Hepatocyte (in vitro differentiated cells): ENCODE measurements around the gene MSH3. TPM values are rescaled to one million over a fixed set of nuclear protein-coding genes. Genes with fewer than 3 reads are reported as not detected.

Experiments used
- DNase-seq: peaks from one replicate; pipeline ENCODE4 v3.0.0-alpha.2; 2016; ENCODE audit warnings: low spot score
- H2AFZ ChIP-seq: fragments of 200-600 bp; sonication (generic); 2 replicates; pipeline ENCODE4 v1.6.0; 2016; ENCODE audit warnings: antibody characterized with exemption, mild to moderate bottlenecking
- H3K27ac ChIP-seq: fragments of 200-600 bp; sonication (generic); 2 replicates; pipeline ENCODE4 v1.5.1; 2016; ENCODE audit warnings: mild to moderate bottlenecking
- H3K27me3 ChIP-seq: fragments of 200-600 bp; sonication (generic); 2 replicates; pipeline ENCODE4 v1.6.1; 2016
- H3K36me3 ChIP-seq: fragments of 200-600 bp; sonication (generic); replicated peaks from 2 replicates; pipeline ENCODE4 v1.5.1; 2016; ENCODE audit warnings: low read depth; ENCODE audit not compliant: insufficient read depth
- H3K4me1 ChIP-seq: fragments of 200-600 bp; sonication (generic); 2 replicates; pipeline ENCODE4 v1.5.1; 2016; ENCODE audit warnings: mild to moderate bottlenecking, moderate library complexity; ENCODE audit not compliant: insufficient read depth
- H3K4me2 ChIP-seq: fragments of 200-600 bp; sonication (generic); 2 replicates; pipeline ENCODE4 v1.6.0; 2016
- H3K4me3 ChIP-seq: fragments of 200-600 bp; sonication (generic); 2 replicates; pipeline ENCODE4 v1.5.1; 2016; ENCODE audit warnings: mild to moderate bottlenecking
- H3K79me2 ChIP-seq: fragments of 200-600 bp; sonication (generic); 2 replicates; pipeline ENCODE4 v1.6.0; 2017; ENCODE audit warnings: mild to moderate bottlenecking
- H3K9me2 ChIP-seq: fragments of 200-600 bp; sonication (generic); replicated peaks from 2 replicates; pipeline ENCODE4 v1.6.0; 2017; ENCODE audit warnings: mild to moderate bottlenecking; ENCODE audit not compliant: insufficient read depth
- H3K9me3 ChIP-seq: fragments of 200-600 bp; sonication (generic); 2 replicates; pipeline ENCODE4 v1.5.1; 2016; ENCODE audit warnings: low read depth, mild to moderate bottlenecking
- H4K20me1 ChIP-seq: fragments of 200-600 bp; sonication (generic); 2 replicates; pipeline ENCODE4 v1.6.0; 2016; ENCODE audit warnings: mild to moderate bottlenecking; ENCODE audit not compliant: insufficient read depth, poor library complexity, severe bottlenecking
- CTCF ChIP-seq: fragments of 200-600 bp; sonication (generic); IDR thresholded peaks from 2 replicates; pipeline ENCODE4 v1.5.1; 2016; ENCODE audit warnings: antibody characterized with exemption, mild to moderate bottlenecking; ENCODE audit not compliant: poor library complexity
- EZH2 ChIP-seq: fragments of 200-600 bp; sonication (generic); IDR thresholded peaks from 2 replicates; pipeline ENCODE4 v1.6.1; 2016; ENCODE audit warnings: antibody characterized with exemption, mild to moderate bottlenecking, borderline replicate concordance
- EZH2phosphoT487 ChIP-seq: fragments of 200-600 bp; sonication (generic); IDR thresholded peaks from one replicate; pipeline ENCODE4 v1.6.1; 2018; ENCODE audit warnings: antibody characterized with exemption, mild to moderate bottlenecking, low read depth, moderate library complexity; ENCODE audit not compliant: unreplicated experiment, severe bottlenecking
- WGBS: methylation state at CpG from one replicate; pipeline ENCODE4 v1.1.6; 2016; ENCODE audit warnings: low lambda C conversion rate; ENCODE audit errors: missing lambda C conversion rate; 5-methylcytosine and 5-hydroxymethylcytosine counted together
- polyA plus RNA-seq: library from polyadenylated mRNA; unstranded; fragments of >200 nt; fragmentation: Nextera tagmentation; extraction: Ambion mirVana; gene quantifications from 2 replicates; pipeline ENCODE4 v1.2.1, GENCODE V29; 2016
- total RNA-seq: library from RNA; depleted of rRNA; stranded (reverse); fragments of >200 nt; gene quantifications from 2 replicates; pipeline ENCODE4 v1.2.3, GENCODE V29; 2014

The MSH3 gene
- total and polyA plus RNA-seq, 2 experiments from 2014 or later, result 8.1 to 13.2 TPM

DNA sequence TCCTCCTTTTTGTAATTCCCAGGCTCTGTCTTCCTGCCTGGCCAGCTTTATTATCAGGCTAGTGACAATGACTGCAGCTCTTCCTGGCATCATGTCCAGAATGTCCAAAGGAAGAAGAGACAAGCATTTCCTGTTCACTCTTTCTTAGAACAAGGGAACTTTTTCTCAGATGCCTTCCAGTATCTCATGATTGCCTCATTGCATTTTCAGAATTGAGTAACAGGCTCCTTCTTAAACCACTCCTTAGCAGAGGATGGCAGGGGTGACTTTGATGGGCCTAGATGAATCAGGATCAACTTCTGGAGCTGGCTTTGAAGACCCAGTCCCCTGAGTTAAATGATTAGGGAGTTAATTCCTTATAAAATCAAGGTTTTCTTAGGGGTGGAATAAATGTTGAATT lies 212.8 kb downstream of the MSH3 start:
- Histone ChIP-seq H3K9me2 (no peaks in the 10 kb centered on the region), H3K4me1 (no peaks in the 10 kb centered on the region), H2AFZ (no peak overlapping the region), H3K9me3 (no peaks in the 10 kb centered on the region), H3K4me2 (no peak overlapping the region), H3K27me3 (no peaks in the 10 kb centered on the region), H3K36me3 (no peaks in the 10 kb centered on the region), H3K27ac (no peak overlapping the region), H4K20me1 (no peaks in the 10 kb centered on the region), H3K4me3 (no peak overlapping the region), H3K79me2 (no peaks in the 10 kb centered on the region)
- TF ChIP-seq CTCF (no peak), EZH2 (no peak), EZH2phosphoT487 (no peak)
- no peak for DNase-seq

GRCh38 chr5:80870442-80870841 lies 216.0 kb downstream of the MSH3 start:
- TF ChIP-seq EZH2phosphoT487 (no peak), CTCF (no peak), EZH2 (no peak)
- Histone ChIP-seq H3K4me3 (no peak overlapping the region), H3K9me3 (no peaks in the 10 kb centered on the region), H3K4me2 (no peak overlapping the region), H3K36me3 (no peaks in the 10 kb centered on the region), H3K79me2 (no peaks in the 10 kb centered on the region), H3K27me3 (no peaks in the 10 kb centered on the region), H4K20me1 (no peaks in the 10 kb centered on the region), H2AFZ (no peak overlapping the region), H3K9me2 (no peaks in the 10 kb centered on the region), H3K27ac (no peak overlapping the region), H3K4me1 (no peaks in the 10 kb centered on the region)
- 68% methylated on average over 3 of the region's 3 CpGs for WGBS
- no peak for DNase-seq

DNA sequence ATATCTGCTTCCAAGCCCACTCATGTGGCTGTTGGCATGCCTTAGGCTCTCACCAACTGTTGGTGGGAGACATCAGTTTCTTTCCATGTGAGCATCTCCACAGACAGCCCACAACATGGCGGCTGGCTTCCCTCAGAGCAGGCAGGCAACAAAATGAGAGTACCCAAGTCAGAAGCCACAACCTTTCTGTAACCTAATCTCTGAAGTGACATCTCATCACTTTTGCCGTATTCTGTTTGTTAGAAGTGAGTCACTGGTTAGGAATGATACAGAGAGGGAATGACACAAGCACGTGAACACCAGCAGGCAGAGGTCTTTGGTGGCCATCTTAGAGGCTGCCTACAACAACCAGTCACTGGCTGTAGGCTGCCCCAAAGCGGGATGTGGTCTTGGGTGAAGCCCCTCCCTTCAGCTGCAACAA lies 217.1 kb downstream of the MSH3 start:
- no peak overlapping the region for H2AFZ ChIP-seq
- no peaks in the 10 kb centered on the region for H3K36me3 ChIP-seq
- no peak overlapping the region for H3K4me3 ChIP-seq
- no peaks in the 10 kb centered on the region for H4K20me1 ChIP-seq
- H3K27ac ChIP-seq, result no peak overlapping the region
- H3K4me2 ChIP-seq, result no peak overlapping the region
- H3K9me2 ChIP-seq, result no peaks in the 10 kb centered on the region
- no peak for DNase-seq
- no peaks in the 10 kb centered on the region for H3K9me3 ChIP-seq
- H3K4me1 ChIP-seq, result no peaks in the 10 kb centered on the region
- no peak for TF ChIP-seq EZH2
- TF ChIP-seq CTCF, result no peak
- no peak for TF ChIP-seq EZH2phosphoT487
- no peaks in the 10 kb centered on the region for H3K27me3 ChIP-seq
- no peaks in the 10 kb centered on the region for H3K79me2 ChIP-seq
- WGBS, result 77% methylated on average over 4 of the region's 4 CpGs

DNA sequence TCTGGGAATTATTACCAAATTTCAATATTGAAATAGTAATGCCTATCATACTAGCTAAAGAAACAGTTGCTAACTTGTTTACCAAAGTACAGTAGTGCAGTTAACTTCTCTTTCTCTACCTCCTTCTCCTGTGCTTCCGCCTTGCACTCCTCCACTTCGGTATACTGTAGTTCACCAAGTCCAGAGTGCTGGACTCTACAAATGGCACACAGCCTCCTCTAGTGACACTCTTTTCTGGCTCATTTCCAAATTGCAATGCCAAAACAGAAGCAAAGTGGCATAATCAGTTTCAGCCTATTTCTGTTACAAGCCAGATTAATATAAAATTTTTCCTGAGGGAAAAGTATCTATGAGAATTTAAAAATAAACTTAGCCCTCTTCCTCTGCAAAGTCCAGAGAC lies 219.7 kb downstream of the MSH3 start:
- no peak overlapping the region for H3K4me2 ChIP-seq
- no peak for DNase-seq
- H3K9me2 ChIP-seq, result no peaks in the 10 kb centered on the region
- H2AFZ ChIP-seq, result no peak overlapping the region
- no peaks in the 10 kb centered on the region for H3K36me3 ChIP-seq
- no peaks in the 10 kb centered on the region for H3K79me2 ChIP-seq
- no peaks in the 10 kb centered on the region for H3K9me3 ChIP-seq
- H3K27me3 ChIP-seq, result no peaks in the 10 kb centered on the region
- 98% methylated on average over 2 of the region's 2 CpGs for WGBS
- no peak overlapping the region for H3K27ac ChIP-seq
- H3K4me1 ChIP-seq, result no peaks in the 10 kb centered on the region
- TF ChIP-seq CTCF, result no peak
- no peak for TF ChIP-seq EZH2phosphoT487
- TF ChIP-seq EZH2, result no peak
- no peak overlapping the region for H3K4me3 ChIP-seq
- no peaks in the 10 kb centered on the region for H4K20me1 ChIP-seq
